ENCODE measurements around the gene ARHGAP23.

The ARHGAP23 gene

GRCh38 chr17:38441429-38442061 is 13.3 kb downstream of the ARHGAP23 start:
- no peak for DNase-seq (ENCODE audit: low read depth in 3 of 3)

- DNase-seq (ENCODE audit: low read depth in 3 of 3), result no peak
Measured at GRCh38 chr17:38442548-38442947, 14.3 kb downstream of the ARHGAP23 start.

- DNase-seq (ENCODE audit: low read depth in 3 of 3), result no peak
Measured at GRCh38 chr17:38443356-38444031, 15.2 kb downstream of the ARHGAP23 start.

DNA sequence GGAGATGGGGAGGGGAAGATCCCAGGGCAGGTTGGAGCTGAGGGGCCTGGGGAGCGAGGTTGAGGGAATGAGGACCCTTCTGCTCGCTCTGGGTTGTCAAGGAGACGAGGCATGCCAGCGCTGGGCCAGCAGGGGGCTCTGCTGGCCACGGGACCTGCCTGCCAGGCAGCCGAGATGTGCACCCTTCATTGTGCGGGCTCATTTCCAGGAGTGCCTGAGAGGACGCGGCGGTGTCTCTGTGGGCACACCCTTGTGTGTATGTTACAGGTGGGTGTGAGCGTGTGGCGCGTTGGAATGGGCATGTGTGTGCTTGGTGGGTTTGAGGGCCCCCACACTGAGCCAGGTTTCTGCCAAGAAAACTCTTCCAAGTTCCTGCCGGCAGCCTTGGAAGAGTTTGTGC is 15.9 kb downstream of the ARHGAP23 start:
- DNase-seq (ENCODE audit: low read depth in 3 of 3), result peak; percentile 19 to 59 (median 43)

DNA sequence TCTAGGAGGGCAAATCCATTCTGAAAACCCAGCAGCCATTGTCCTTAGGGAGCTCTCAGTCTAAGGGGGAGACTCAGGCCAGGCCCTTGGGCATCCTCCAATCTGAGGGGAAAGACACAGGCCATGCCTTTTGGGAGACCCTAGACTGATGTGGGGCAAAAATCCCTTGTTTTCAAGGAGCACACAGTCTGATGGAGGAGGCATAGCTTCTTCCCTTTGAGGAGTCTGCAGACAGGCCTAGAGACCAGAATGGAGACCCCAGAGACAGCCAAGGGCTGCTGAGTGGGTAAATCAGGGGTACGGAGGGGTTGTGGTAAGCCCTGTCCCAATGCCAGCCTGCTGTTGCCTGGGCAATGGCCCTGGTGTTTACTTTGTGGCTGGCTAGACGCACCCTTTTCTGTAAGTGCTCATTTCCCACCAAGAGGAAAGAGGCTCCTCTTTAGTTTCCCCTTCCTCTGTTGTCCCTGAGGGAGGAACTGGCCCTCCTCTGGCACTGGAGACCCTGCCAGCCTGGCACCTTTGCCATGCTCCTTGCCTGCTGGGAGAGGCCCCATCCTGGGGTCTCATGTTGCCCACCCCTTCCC is 19.3 kb downstream of the ARHGAP23 start:
- DNase-seq (ENCODE audit: low read depth in 3 of 3), result no peak

DNA sequence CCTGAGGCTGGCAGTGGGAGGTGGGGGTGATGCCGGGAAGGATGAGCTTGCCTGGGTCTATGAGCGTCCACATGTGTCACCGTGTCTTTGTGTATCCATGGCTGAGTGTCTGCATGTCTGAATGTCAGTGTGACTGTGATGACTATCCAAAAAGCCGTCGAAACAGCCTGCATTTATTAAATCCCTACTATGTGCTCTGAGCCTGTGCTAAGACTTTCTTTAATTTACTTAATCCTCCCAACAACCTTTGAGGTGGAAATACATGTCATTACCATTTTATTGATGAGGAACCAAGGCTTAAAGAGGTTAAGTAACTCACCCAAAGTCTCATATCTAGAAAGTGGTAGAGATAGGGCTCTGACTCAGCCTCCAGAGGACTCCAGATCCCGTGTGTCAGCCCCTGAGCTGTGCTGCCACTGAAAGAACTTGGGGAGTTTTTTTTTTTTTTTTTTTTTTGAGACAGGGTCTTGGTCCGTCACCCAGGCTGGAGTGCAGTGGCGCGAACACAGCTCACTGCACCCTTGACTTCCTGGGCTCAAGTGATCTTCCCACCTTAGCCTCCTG is 20.0 kb downstream of the ARHGAP23 start:
- DNase-seq (ENCODE audit: low read depth in 3 of 3), result no peak

GRCh38 chr17:38449364-38449763 is 21.1 kb downstream of the ARHGAP23 start:
- no peak for DNase-seq (ENCODE audit: low read depth in 3 of 3)

GRCh38 chr17:38450557-38451029 is 22.3 kb downstream of the ARHGAP23 start:
- DNase-seq (ENCODE audit: low read depth in 3 of 3), result no peak

DNA sequence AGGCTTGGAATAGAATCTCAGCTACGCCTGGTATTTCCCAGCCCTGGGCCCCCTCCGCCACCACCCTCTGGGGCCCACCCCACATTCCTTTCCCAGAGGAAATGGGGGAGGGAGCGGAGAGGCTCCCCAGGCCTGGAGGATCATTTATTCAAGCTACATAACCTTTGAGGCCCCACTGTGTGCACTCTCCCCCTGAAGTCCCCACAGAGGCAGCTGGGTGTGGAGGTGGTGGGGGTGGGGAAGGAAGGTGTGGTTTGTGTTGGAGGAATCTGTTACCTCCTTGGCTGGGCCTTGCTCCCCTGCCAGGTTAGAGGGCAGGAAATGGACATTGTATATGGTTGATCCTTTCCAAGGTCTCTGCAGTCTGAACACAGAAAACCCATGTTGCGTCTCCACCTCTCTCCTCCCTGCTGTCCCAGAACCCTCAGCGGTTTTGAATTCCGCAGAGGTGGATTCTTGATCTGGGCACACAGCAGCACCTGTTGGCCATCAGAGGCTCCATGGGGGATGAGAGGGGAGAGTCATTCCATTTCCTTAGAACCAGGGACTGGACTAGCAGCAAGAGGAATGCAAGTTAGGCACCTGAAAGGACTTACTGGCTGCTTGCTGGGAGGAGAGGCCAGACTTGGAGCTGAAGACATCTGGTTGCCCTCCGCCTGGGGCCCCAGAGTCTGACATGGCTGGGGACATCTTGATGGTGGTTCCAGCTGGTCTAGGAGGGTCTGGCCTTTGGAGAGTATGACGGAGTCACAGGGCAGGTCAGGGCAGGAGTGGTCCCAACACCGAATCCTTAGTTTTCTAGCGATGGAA is 23.0 kb downstream of the ARHGAP23 start:
- DNase-seq (ENCODE audit: low read depth in 3 of 3), result no peak

DNA sequence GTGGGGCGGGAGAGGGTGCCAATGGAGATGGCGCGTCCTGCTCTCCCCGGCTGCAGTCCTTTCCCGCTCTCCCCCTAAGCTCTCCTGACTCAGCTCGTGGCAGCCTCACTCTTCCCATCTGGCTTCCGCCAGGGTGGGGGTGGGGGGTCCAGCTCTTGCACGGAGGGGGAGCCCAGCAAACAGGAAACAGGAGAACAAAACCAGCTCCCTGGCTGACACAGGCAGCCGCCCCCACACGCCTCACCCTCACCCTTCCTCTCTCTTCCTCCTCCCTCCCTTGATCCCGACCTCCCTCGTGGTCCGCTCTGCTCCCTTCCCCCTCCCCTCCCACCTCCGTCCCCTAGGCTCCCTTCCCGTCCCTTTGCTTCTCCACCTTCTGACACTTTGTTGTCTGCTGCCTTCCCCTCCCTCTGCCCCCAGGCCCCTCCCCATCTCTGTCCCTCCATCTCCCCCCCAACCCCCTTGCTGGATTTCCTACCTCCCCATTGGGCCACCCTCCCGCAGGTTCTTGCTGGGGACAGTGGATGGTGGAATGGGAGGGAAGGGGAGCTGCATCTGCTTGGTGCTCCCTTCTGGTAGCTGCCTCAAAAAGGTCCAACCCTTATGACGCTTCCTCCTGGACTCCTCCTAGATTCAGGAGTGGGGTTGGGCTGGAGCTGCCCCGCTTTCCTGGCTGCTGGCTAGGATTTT is 23.7 kb downstream of the ARHGAP23 start:
- DNase-seq (ENCODE audit: low read depth in 3 of 3), result no peak

DNA sequence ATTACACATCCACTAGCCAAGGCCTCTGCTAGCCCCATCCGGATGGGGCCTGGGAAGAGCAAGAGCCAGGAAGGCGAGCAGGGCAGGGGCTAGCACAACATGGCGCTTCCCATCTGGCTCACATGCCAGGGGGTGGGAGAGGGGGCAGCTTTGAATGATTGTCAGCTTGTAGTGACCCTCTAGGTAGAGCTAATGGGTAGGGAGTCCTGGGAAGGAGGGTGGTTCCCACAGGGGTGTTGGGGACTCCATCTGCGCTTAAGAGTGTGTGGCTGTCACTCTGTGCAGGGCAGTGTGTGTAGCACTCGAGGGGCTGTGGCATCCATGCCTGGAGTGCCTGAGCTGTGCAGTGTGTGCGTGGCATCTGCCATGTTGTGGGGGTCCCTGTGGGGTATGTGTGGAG is 24.5 kb downstream of the ARHGAP23 start:
- DNase-seq (ENCODE audit: low read depth in 3 of 3), result no peak

GRCh38 chr17:38453951-38454421 is 25.7 kb downstream of the ARHGAP23 start:
- DNase-seq (ENCODE audit: low read depth in 3 of 3), result no peak

DNA sequence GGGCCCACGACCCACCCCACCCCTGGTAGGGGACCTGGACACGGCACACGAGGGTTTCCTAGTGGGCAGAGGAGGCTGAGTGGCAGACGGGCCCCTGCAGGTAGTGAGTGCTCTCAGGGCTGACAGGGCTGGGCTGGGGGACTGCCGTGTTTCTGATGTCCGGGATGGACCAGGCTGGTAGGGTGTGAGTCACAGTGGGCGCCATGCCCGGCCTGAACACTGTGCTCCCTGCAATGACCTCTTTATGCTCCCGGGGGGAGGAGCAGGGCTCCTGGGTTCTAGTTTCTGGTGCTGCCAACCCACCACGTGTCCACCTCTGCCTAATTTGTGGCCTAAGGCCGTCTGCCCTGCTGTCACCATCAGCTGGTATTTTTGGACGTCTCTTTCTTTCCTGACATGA is 26.3 kb downstream of the ARHGAP23 start:
- no peak for DNase-seq (ENCODE audit: low read depth in 3 of 3)

- no peak for DNase-seq (ENCODE audit: low read depth in 3 of 3)
Measured at GRCh38 chr17:38455288-38455915, 27.1 kb downstream of the ARHGAP23 start.

GRCh38 chr17:38456031-38456815 is 28.0 kb downstream of the ARHGAP23 start:
- no peak for DNase-seq (ENCODE audit: low read depth in 3 of 3)

GRCh38 chr17:38457577-38458371 is 29.5 kb downstream of the ARHGAP23 start:
- no peak for DNase-seq (ENCODE audit: low read depth in 3 of 3)

- DNase-seq (ENCODE audit: low read depth in 3 of 3), result no peak
Measured at GRCh38 chr17:38458521-38458920, 30.3 kb downstream of the ARHGAP23 start.

- DNase-seq (ENCODE audit: low read depth in 3 of 3), result no peak
Measured at GRCh38 chr17:38459567-38459966, 31.3 kb downstream of the ARHGAP23 start.

DNA sequence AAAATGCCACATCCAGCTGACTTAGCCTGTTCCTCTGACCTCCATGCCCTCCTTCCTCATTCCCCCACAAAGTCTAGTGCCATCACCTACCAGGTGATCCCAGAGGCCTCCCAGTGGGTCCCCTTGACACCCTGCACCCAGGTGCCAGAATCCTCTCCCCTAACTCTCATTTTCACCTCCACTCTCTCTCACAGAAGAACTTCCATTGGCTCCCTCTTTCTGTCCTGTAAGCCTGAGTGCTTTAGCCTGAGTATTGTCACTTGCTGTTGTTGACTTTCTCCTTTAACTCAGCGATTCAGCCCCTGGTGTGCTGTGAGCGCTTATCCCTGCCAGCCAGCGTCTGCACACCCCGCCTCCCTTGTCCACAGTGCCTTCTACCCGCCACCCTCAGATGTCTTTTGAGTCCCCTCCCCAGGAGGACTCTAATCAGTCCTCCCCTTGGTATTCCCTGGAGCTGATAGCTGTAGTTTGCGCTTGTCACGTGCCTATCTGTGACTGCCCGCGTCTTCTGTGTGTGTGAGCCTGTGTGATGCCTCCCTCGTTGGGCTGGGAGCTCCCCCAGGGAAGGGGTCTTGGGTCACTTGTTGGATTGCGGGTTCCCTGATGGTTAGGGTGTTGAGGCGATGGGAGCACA is 31.9 kb downstream of the ARHGAP23 start:
- DNase-seq (ENCODE audit: low read depth in 3 of 3), result no peak
